HEK293T (cell line): ENCODE measurements around the gene BST2.

Source experiments
- CTCF ChIA-PET: fragments of 350-600 bp; formaldehyde crosslinking; extraction: SDS; loops from one replicate; lab custom pipeline; 2021; ENCODE audit warnings: antibody characterized with exemption, inconsistent platforms; lab: Yijun Ruan, JAX
- POLR2A ChIA-PET: fragments of 350-600 bp; formaldehyde crosslinking; extraction: SDS; loops from one replicate; lab custom pipeline; 2020; ENCODE audit warnings: antibody characterized with exemption, inconsistent platforms; lab: Yijun Ruan, JAX
- DNase-seq: peaks from one replicate; pipeline ENCODE4 v3.0.0; 2012; ENCODE audit warnings: mixed read lengths; ENCODE audit errors: extremely low spot score
- ARNT ChIP-seq: fragments of 450-650 bp; IDR thresholded peaks from 2 replicates; pipeline ENCODE4 v1.6.1; 2017; ENCODE audit warnings: mild to moderate bottlenecking
- BHLHE40 ChIP-seq: fragments of 450-650 bp; IDR thresholded peaks from 2 replicates; pipeline ENCODE4 v1.6.1; 2016; ENCODE audit warnings: mild to moderate bottlenecking, moderate library complexity, borderline replicate concordance
- CTBP1 ChIP-seq: fragments of 450-650 bp; IDR thresholded peaks from 2 replicates; pipeline ENCODE4 v1.6.1; 2016; ENCODE audit warnings: borderline replicate concordance
- ELF4 ChIP-seq: fragments of 450-650 bp; IDR thresholded peaks from 2 replicates; pipeline ENCODE4 v1.6.1; 2017; ENCODE audit warnings: antibody characterized with exemption
- FOXA1 ChIP-seq: fragments of 450-650 bp; IDR thresholded peaks from 2 replicates; pipeline ENCODE4 v1.6.1; 2016; ENCODE audit warnings: mild to moderate bottlenecking
- FOXK2 ChIP-seq: fragments of 450-650 bp; IDR thresholded peaks from 2 replicates; pipeline ENCODE4 v1.6.1; 2016; ENCODE audit warnings: mild to moderate bottlenecking
- FOXM1 ChIP-seq: fragments of 450-650 bp; IDR thresholded peaks from 2 replicates; pipeline ENCODE4 v1.6.1; 2017; ENCODE audit warnings: mild to moderate bottlenecking, borderline replicate concordance
- HDGF ChIP-seq: fragments of 450-650 bp; IDR thresholded peaks from 2 replicates; pipeline ENCODE4 v1.6.1; 2017; ENCODE audit warnings: antibody characterized with exemption, borderline replicate concordance
- L3MBTL2 ChIP-seq: fragments of 450-650 bp; conservative IDR thresholded peaks from 2 replicates; pipeline ENCODE4 v1.6.1; 2016; ENCODE audit warnings: mild to moderate bottlenecking
- LEF1 ChIP-seq: fragments of 450-650 bp; IDR thresholded peaks from 2 replicates; pipeline ENCODE4 v1.6.1; 2017; ENCODE audit warnings: mild to moderate bottlenecking, borderline replicate concordance
- NFRKB ChIP-seq: fragments of 450-650 bp; IDR thresholded peaks from 2 replicates; pipeline ENCODE4 v1.6.1; 2016; ENCODE audit warnings: mild to moderate bottlenecking, moderate library complexity
- SP1 ChIP-seq: fragments of 450-650 bp; IDR thresholded peaks from 2 replicates; pipeline ENCODE4 v1.6.1; 2017
- SUZ12 ChIP-seq: fragments of 450-650 bp; IDR thresholded peaks from 2 replicates; pipeline ENCODE4 v1.6.1; 2016; ENCODE audit warnings: mild to moderate bottlenecking
- TARDBP ChIP-seq: fragments of 450-650 bp; IDR thresholded peaks from 2 replicates; pipeline ENCODE4 v1.6.1; 2016
- ZNF384 ChIP-seq: fragments of 450-650 bp; IDR thresholded peaks from 2 replicates; pipeline ENCODE4 v1.6.1; 2016
- TF ChIP-seq, protein P1 (sequence below): fragments of 450-650 bp; IDR thresholded peaks from 2 replicates; pipeline ENCODE4 v1.6.1; 2016

Gene BST2

GRCh38 chr19:17435218-17435617, 29.8 kb upstream of the BST2 start:
- no peak for TF ChIP-seq NFRKB
- no peak for TF ChIP-seq ARNT
- TF ChIP-seq BHLHE40: no peak
- no peak for TF ChIP-seq L3MBTL2
- TF ChIP-seq CTBP1: no peak
- TF ChIP-seq, protein P1, sequence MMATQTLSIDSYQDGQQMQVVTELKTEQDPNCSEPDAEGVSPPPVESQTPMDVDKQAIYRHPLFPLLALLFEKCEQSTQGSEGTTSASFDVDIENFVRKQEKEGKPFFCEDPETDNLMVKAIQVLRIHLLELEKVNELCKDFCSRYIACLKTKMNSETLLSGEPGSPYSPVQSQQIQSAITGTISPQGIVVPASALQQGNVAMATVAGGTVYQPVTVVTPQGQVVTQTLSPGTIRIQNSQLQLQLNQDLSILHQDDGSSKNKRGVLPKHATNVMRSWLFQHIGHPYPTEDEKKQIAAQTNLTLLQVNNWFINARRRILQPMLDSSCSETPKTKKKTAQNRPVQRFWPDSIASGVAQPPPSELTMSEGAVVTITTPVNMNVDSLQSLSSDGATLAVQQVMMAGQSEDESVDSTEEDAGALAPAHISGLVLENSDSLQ: no peak
- no peak for TF ChIP-seq FOXA1
- TF ChIP-seq SP1: no peak
- no peak for TF ChIP-seq ZNF384
- no peak for TF ChIP-seq FOXM1
- DNase-seq: no peak
- ChIA-PET POLR2A (no interaction called here), CTCF (no interaction called here)

GRCh38 chr19:17431417-17431816, 26.0 kb upstream of the BST2 start:
- ChIA-PET POLR2A (no interaction called here), CTCF (interaction anchor here (1.1 kb wide), 1 partner anchor 10 kb away, joined by 3 read pairs; no protein-coding TSS in a partner anchor)
- TF ChIP-seq BHLHE40 (no peak), FOXA1 (no peak), TARDBP (no peak), ZNF384 (no peak)

DNA sequence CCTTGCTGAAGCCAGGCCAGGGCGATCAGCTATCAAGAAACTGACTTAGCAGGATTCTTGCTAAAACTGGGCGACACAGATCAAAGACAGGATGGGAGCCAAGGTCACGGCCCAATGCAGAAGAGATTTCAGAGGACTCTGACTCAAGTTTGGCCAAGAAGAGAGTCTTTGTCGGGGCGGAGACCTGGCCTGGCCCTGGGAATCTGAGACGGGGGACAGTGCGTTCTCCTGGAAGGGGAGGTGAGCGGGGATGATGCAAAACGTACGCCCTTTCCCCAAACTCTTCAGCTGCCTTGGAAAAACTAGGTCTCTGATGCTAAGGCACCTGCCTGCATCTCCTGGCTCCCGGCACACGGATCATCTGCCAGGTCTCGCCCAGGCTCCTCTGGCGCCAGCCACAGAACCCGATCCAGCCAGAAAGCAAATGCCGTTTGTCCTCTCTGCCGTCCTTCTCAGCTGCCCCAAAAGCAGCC, 24.2 kb upstream of the BST2 start:
- TF ChIP-seq BHLHE40 (no peak), ZNF384 (no peak), TARDBP (no peak), SP1 (no peak), FOXK2 (no peak), HDGF (no peak), L3MBTL2 (no peak), CTBP1 (no peak), FOXM1 (no peak), SUZ12 (no peak), FOXA1 (no peak), ELF4 (no peak), LEF1 (no peak), ARNT (no peak), NFRKB (no peak)
- DNase-seq: no peak
- CTCF ChIA-PET: interaction anchor here (0.6 to 1.3 kb wide), 3 partner anchors 12 to 503 kb away, joined by 3 to 6 read pairs (median 4); partner anchors contain the start of genes CCDC124 and TMEM221
- POLR2A ChIA-PET: interaction anchor here (1.4 kb wide), 1 partner anchor 10 kb away, joined by 4 read pairs; the partner anchor contains the start of gene MVB12A

More at GRCh38 chr19:17431417-17431816, 26.0 kb upstream of the BST2 start:
- no peak for DNase-seq

- ChIA-PET CTCF (interaction anchor here (0.6 to 1.2 kb wide), 3 partner anchors 24 to 60 kb away, joined by 3 to 6 read pairs (median 3); partner anchors contain the start of gene TMEM221), POLR2A (interaction anchor here (0.7 kb wide), 1 partner anchor 12 kb away, joined by 3 read pairs; no protein-coding TSS in a partner anchor)
- peak; percentile 76 for DNase-seq
- TF ChIP-seq NFRKB (no peak), HDGF (no peak), ZNF384 (no peak), FOXA1 (no peak), LEF1 (no peak), BHLHE40 (no peak), ELF4 (no peak), FOXM1 (no peak), SUZ12 (no peak), CTBP1 (no peak), FOXK2 (no peak), L3MBTL2 (no peak), ARNT (no peak)
Measured at GRCh38 chr19:17424743-17425365, 19.4 kb upstream of the BST2 start.

- TF ChIP-seq ZNF384 (no peak), HDGF (no peak), NFRKB (no peak), FOXM1 (no peak), L3MBTL2 (no peak), FOXK2 (no peak)
- DNase-seq: no peak
- POLR2A ChIA-PET: no interaction called here
- CTCF ChIA-PET: interaction anchor here (0.6 kb wide), 1 partner anchor 42 kb away, joined by 5 read pairs; no protein-coding TSS in a partner anchor
Measured at GRCh38 chr19:17423429-17424208, 18.2 kb upstream of the BST2 start.

DNA sequence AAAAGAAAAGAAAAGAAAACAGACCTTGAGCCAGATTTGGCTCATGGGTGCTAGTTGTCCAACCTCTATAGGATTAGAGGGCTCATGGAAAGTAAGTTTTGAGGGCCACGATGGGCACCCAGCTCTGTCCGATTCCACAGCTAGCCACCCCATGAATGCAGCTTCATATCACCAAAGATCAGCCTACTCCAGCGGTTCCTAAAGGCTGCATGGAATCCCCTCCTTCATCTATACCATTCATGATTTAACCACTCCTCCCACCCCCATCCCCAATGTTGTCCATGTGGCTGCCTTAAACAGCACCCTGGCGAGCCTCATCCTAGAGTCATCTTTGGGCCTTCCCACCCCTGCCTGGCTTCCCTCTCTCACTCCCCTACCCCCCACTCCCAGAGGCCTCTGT, 16.5 kb upstream of the BST2 start:
- DNase-seq: no peak
- ChIA-PET CTCF (no interaction called here), POLR2A (no interaction called here)
- no peak for TF ChIP-seq FOXM1
- TF ChIP-seq L3MBTL2: no peak
- no peak for TF ChIP-seq FOXK2
- no peak for TF ChIP-seq SUZ12
- TF ChIP-seq BHLHE40: no peak
- TF ChIP-seq ELF4: no peak
- TF ChIP-seq TARDBP: no peak
- TF ChIP-seq, protein P1: no peak
- TF ChIP-seq FOXA1: no peak
- TF ChIP-seq ARNT: no peak
- TF ChIP-seq NFRKB: no peak
- TF ChIP-seq ZNF384: no peak
- no peak for TF ChIP-seq SP1
